HL-60 (cell line): ENCODE measurements around the gene CALHM5.

Experiments used
- CTCF ChIP-seq: IDR thresholded peaks from one replicate; pipeline ENCODE4 v1.5.1; 2011; ENCODE audit warnings: low read length, control low read depth, inconsistent platforms; ENCODE audit not compliant: insufficient read depth
- GABPA ChIP-seq: IDR thresholded peaks from 2 replicates; pipeline ENCODE4 v1.6.1; 2012; ENCODE audit warnings: low read depth
- POLR2AphosphoS5 ChIP-seq: IDR thresholded peaks from 2 replicates; pipeline ENCODE4 v1.6.1; 2012; ENCODE audit warnings: low read depth
- SPI1 ChIP-seq: IDR thresholded peaks from 2 replicates; pipeline ENCODE4 v1.6.1; 2012; ENCODE audit warnings: low read depth, mild to moderate bottlenecking, borderline replicate concordance
- TF ChIP-seq, protein P1 (sequence below): IDR thresholded peaks from 2 replicates; pipeline ENCODE4 v1.6.1; 2012; ENCODE audit warnings: low read depth; ENCODE audit not compliant: insufficient replicate concordance

DNA sequence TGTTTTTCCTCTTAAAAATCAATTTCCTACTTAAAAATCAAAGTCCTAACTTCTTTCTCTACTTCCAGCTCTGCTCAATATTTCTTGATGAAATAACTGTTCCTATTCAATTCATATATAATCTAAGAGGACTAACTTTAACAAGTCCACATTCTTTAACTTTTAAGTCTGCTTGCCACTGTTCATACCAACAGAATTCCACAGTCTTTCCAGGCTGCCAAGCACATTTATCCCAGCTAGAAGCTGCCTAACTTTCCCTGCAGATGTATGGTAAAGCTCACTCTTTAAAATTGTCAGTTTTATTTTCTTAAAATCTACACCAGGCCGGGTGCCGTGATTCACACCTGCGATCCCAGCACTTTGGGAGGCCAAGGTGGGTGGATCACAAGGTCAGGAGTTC lies 38.7 kb upstream of the CALHM5 start:
- no peak for TF ChIP-seq CTCF
- TF ChIP-seq, protein P1, sequence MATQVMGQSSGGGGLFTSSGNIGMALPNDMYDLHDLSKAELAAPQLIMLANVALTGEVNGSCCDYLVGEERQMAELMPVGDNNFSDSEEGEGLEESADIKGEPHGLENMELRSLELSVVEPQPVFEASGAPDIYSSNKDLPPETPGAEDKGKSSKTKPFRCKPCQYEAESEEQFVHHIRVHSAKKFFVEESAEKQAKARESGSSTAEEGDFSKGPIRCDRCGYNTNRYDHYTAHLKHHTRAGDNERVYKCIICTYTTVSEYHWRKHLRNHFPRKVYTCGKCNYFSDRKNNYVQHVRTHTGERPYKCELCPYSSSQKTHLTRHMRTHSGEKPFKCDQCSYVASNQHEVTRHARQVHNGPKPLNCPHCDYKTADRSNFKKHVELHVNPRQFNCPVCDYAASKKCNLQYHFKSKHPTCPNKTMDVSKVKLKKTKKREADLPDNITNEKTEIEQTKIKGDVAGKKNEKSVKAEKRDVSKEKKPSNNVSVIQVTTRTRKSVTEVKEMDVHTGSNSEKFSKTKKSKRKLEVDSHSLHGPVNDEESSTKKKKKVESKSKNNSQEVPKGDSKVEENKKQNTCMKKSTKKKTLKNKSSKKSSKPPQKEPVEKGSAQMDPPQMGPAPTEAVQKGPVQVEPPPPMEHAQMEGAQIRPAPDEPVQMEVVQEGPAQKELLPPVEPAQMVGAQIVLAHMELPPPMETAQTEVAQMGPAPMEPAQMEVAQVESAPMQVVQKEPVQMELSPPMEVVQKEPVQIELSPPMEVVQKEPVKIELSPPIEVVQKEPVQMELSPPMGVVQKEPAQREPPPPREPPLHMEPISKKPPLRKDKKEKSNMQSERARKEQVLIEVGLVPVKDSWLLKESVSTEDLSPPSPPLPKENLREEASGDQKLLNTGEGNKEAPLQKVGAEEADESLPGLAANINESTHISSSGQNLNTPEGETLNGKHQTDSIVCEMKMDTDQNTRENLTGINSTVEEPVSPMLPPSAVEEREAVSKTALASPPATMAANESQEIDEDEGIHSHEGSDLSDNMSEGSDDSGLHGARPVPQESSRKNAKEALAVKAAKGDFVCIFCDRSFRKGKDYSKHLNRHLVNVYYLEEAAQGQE, result no peak
- no peak for TF ChIP-seq POLR2AphosphoS5
- no peak for TF ChIP-seq GABPA
- no peak for TF ChIP-seq SPI1
